ENCODE measurements around the gene ZNF112. TPM values are rescaled to one million over a fixed set of nuclear protein-coding genes. Genes with fewer than 3 reads are reported as not detected.

The ZNF112 gene
- 1.6 to 2.3 TPM (median 1.8 TPM) in 5 replicates for total RNA-seq (2022; extraction: Qiagen RNA extraction)

DNA sequence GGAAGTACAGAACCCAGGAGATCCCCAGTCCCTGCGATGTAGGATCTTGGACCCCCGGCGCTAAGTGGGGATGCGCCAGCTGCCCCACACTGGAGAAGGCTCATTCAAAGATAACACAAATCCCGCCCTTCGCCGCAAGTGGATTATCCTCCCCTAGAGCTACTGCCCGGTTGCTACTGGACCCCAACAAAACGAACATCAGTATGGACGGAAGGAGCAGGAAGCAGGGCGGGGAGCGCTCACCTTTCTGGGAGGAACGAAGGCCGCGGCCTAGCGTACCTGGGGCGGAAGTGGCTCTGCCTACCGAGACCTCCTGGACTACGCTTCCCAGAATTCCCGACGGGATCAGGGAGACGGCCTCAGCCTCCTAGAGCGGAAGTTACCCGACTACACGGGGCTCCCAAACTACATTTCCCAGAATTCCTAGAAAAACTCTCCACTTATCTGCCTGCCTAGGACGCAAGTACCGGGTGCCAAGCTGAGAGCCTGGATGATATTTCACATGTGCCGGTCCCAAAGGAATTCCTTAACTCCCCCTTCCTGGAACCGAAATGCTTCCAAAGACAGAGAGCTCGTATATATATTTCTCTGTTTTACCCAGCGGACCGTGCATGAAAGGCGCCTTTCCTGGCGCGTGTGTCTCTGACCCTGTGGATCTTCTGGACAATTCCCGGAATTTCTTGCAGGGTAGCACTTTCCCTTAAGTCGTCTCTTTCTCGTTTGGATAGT, at the start of gene ZNF112:
Gene ZNF112 (minus strand): TSS at position 298 of the 729 bp plus-strand sequence. CDS start 16,141 bp downstream, outside the sequence.

DNA sequence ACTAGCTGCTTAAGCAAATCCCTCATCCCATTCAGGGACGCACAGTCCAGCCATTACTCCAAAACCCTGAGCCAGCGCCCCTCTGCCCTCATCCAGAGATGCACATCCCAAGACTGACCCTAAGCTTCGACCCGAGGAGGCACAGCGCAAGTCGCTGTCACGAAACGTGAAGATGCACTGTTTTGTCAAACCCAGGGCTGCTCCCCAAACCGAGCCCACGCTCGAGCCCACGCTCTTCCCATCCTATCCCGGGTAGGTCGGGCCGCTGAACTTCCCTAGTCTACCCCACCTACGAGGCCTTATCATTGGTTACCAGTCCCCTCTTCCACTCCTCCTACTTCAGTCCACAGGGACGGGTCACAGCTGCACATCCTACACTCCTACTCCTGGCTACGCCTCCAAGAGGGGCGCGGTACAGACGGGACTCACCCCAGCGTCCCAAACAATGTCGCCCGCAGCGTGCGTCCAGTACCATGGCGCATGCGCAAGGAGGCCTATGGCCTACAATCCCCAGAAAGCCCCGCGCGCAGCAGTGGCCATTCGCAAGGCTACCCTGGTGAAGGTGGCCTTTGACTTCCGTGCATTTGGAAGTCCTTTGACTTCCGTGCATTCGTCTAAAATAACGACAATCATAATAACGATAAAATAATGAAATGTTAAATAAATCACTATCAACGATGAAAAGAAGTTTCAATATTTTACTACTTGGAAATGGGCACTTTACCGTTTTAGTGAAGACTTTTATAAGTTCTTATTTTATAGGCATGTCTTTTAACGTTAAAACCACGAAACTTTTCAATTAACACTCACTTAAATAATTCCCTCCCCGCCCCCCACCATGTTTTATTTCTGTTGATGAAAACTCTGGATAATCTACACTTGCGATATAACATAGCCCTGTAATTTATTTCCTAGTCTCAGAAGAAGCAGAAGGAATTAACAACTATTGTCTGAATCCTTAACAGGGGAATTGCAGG, 44.9 kb upstream of the ZNF112 start, which contains the start of gene ZNF285:
Gene ZNF285 (minus strand): TSS at position 470 of the 977 bp plus-strand sequence. CDS start 4,395 bp downstream, outside the sequence.

DNA sequence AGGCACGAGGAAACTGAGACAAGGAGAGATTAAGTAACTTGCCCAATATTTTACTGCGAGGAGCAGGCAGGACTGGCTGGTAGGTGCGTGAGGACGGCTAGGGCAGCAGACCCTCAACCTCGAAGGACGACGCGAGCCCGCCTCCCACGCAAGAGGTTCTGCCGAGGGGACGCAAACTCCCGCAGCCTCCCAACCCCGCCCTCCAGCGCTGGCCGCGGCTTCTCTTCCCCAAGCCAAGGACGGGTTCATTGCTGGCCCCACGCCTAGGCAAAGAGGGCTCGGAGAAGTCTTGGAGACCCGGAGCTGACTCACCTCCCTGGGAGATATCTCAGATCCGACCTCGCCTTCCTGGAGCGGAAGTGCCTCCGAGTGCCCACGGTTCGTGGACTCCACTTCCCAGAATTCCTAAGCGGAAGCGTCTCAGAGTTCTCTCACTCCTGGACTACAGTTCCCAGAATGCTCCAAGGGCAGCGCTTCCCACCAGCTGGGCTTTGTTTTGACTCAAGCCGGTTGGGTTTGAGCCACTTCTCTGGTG, 51.8 kb downstream of the ZNF112 start, which contains the start of gene ZNF235:
Gene ZNF235 (minus strand): TSS at position 367 of the 535 bp plus-strand sequence. CDS start 1,621 bp downstream, outside the sequence.

Other genes starting within 250 kb of the ZNF112 start
- 2.2 to 3.7 TPM (median 2.6 TPM) in 5 replicates for gene ZNF225, start 243.3 kb downstream of the ZNF112 start, total RNA-seq (2022; extraction: Qiagen RNA extraction)
- gene ZNF234, start 215.1 kb downstream of the ZNF112 start, total RNA-seq (2022; extraction: Qiagen RNA extraction), result 1.4 to 2.3 TPM (median 2.0 TPM) in 5 replicates
- 17.2 to 21.5 TPM (median 18.9 TPM) in 5 replicates for gene ZNF226, start 191.6 kb downstream of the ZNF112 start, total RNA-seq (2022; extraction: Qiagen RNA extraction)
- gene ZNF227, start 144.1 kb downstream of the ZNF112 start, total RNA-seq (2022; extraction: Qiagen RNA extraction), result 9.7 to 12.9 TPM (median 10.0 TPM) in 5 replicates
- 0.40 to 0.79 TPM (median 0.50 TPM) in 5 replicates for gene ZNF233, start 96.8 kb downstream of the ZNF112 start, total RNA-seq (2022; extraction: Qiagen RNA extraction)
- 2.6 to 3.4 TPM (median 2.8 TPM) in 5 replicates for gene ZNF235, start 51.7 kb downstream of the ZNF112 start, total RNA-seq (2022; extraction: Qiagen RNA extraction)
- gene ZNF285, start 44.9 kb upstream of the ZNF112 start, total RNA-seq (2022; extraction: Qiagen RNA extraction), result 1.6 to 2.3 TPM (median 2.1 TPM) in 5 replicates
- gene ZNF229, start 91.8 kb upstream of the ZNF112 start, total RNA-seq (2022; extraction: Qiagen RNA extraction), result 2.3 to 3.2 TPM (median 2.3 TPM) in 5 replicates
- gene ZNF180, start 143.8 kb upstream of the ZNF112 start, total RNA-seq (2022; extraction: Qiagen RNA extraction), result 7.3 to 9.2 TPM (median 7.5 TPM) in 5 replicates
- gene CEACAM20, start 173.0 kb upstream of the ZNF112 start, total RNA-seq (2022; extraction: Qiagen RNA extraction), result 0.03 to 0.05 TPM (median 0.05 TPM) in 3 of 5 replicates, not detected in the others

Measured in A549 treated with AZD2906 at 1 μM for 4 hours (cell line).